Astrocyte (in vitro differentiated cells and primary cell): ENCODE data around the gene PGM5. TPM values are rescaled to one million over a fixed set of nuclear protein-coding genes. Genes with fewer than 3 reads are reported as not detected.

ENCODE experiments used
- DNase-seq: peaks from one replicate; pipeline ENCODE4 v3.0.0-alpha.2; 2010; ENCODE audit warnings: low read depth
- FAIRE-seq: peaks from 2 replicates; lab custom pipeline; 2011; peaks lifted over from hg19 to GRCh38; lab: Jason Lieb, UNC
- H2AFZ ChIP-seq: 2 replicates; pipeline ENCODE4 v1.6.0; 2012; ENCODE audit warnings: low read depth, low read length, inconsistent platforms
- H3K27ac ChIP-seq: 2 replicates; pipeline ENCODE4 v1.5.1; 2011; ENCODE audit warnings: low read depth, low read length, inconsistent platforms
- H3K27me3 ChIP-seq: 2 replicates; pipeline ENCODE4 v1.6.0; 2011; ENCODE audit warnings: low read length, inconsistent platforms; ENCODE audit not compliant: insufficient read depth
- H3K36me3 ChIP-seq: 2 replicates; pipeline ENCODE4 v1.5.1; 2011; ENCODE audit warnings: low read length, inconsistent platforms; ENCODE audit not compliant: insufficient read depth
- H3K4me1 ChIP-seq: 2 replicates; pipeline ENCODE4 v1.5.1; 2011; ENCODE audit warnings: low read length, inconsistent platforms; ENCODE audit not compliant: insufficient read depth
- H3K4me2 ChIP-seq: 2 replicates; pipeline ENCODE4 v1.6.0; 2012; ENCODE audit warnings: low read length, inconsistent platforms
- H3K4me3 ChIP-seq: 2 replicates; pipeline ENCODE4 v1.5.1; 2011; ENCODE audit warnings: low read depth, mild to moderate bottlenecking, low read length, inconsistent platforms; ENCODE audit not compliant: insufficient read depth
- H3K79me2 ChIP-seq: 2 replicates; pipeline ENCODE4 v1.6.0; 2012; ENCODE audit warnings: mild to moderate bottlenecking, low read length, inconsistent platforms; ENCODE audit not compliant: insufficient read depth
- H3K9ac ChIP-seq: 2 replicates; pipeline ENCODE4 v1.6.0; 2012; ENCODE audit warnings: mild to moderate bottlenecking, low read length, inconsistent platforms
- H3K9me3 ChIP-seq: 2 replicates; pipeline ENCODE4 v1.5.1; 2012; ENCODE audit warnings: low read depth, mild to moderate bottlenecking, low read length, inconsistent platforms; ENCODE audit not compliant: insufficient read depth
- H4K20me1 ChIP-seq: 2 replicates; pipeline ENCODE4 v1.6.0; 2012; ENCODE audit warnings: low read length, inconsistent platforms; ENCODE audit not compliant: insufficient read depth
- H3K27ac Mint-ChIP-seq: one replicate; pipeline ENCODE4 v1.8.0; 2021; ENCODE audit warnings: mild to moderate bottlenecking, mixed read lengths; ENCODE audit not compliant: unreplicated experiment
- H3K27me3 Mint-ChIP-seq: one replicate; pipeline ENCODE4 v1.8.0; 2021; ENCODE audit warnings: low read depth, mixed read lengths; ENCODE audit not compliant: unreplicated experiment
- H3K36me3 Mint-ChIP-seq: one replicate; pipeline ENCODE4 v1.8.0; 2021; ENCODE audit warnings: low read depth, mixed read lengths; ENCODE audit not compliant: unreplicated experiment
- H3K4me1 Mint-ChIP-seq: one replicate; pipeline ENCODE4 v1.8.0; 2021; ENCODE audit warnings: low read depth, mixed read lengths; ENCODE audit not compliant: unreplicated experiment
- H3K4me3 Mint-ChIP-seq: one replicate; pipeline ENCODE4 v1.8.0; 2021; ENCODE audit warnings: mild to moderate bottlenecking, moderate library complexity, mixed read lengths; ENCODE audit not compliant: unreplicated experiment
- H3K9me3 Mint-ChIP-seq: one replicate; pipeline ENCODE4 v1.8.0; 2021; ENCODE audit warnings: mild to moderate bottlenecking, mixed read lengths; ENCODE audit not compliant: unreplicated experiment
- EZH2 ChIP-seq: IDR thresholded peaks from 2 replicates; pipeline ENCODE4 v1.6.1; 2012; ENCODE audit warnings: mild to moderate bottlenecking, low read length, inconsistent platforms; ENCODE audit not compliant: insufficient read depth
- total RNA-seq: library from RNA; stranded (reverse); gene quantifications from 2 replicates; pipeline ENCODE4 v1.2.1, GENCODE V29; 2021
- TF ChIP-seq, protein P1 (sequence below): IDR thresholded peaks from 2 replicates; pipeline ENCODE4 v1.5.1; 2011; ENCODE audit warnings: low read depth, mild to moderate bottlenecking, inconsistent platforms, low read length, moderate library complexity; ENCODE audit not compliant: insufficient read depth

PGM5 gene
- total RNA-seq, 1 donor from 2014 or later, result 1.8 TPM

DNA sequence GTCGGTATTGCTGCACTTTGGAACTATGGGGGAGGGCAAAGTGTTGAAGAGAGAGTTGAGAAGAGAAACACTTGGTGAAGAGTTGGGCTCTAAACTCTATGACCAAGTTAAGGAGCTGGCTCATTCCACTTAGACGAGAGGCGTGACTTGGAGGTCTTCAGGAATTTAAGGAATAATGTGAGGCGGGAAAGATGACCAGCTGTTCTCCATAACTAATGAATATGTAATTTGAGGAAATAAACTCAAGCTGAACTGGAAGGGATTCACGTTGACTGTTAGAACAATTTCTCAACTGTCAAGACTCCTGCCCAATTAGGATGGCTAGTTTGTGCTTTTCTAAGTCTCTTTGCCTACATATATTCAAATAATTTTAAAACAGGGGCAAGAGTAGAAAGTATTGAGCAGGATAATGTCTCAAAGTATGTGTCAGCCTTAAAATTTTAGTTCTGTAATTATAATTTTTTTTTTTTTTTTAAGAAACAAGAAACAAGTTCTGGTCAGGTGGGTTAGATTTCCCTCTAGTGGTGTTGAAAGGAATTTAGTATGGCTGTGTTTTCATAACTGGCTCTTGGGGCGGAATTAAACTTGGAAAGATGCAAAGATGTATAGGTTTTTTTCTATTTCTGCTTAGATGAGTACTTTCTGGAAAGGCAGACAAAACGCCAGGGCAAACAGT lies 150.9 kb downstream of the PGM5 start:
- Histone ChIP-seq H3K79me2 (no peaks in the 10 kb centered on the region), H4K20me1 (no peaks in the 10 kb centered on the region), H2AFZ (no peak overlapping the region), H3K4me1 (no peaks in the 10 kb centered on the region), H3K27ac (no peak overlapping the region), H3K9me3 (no peaks in the 10 kb centered on the region), H3K4me2 (no peak overlapping the region), H3K27me3 (no peaks in the 10 kb centered on the region), H3K36me3 (no peaks in the 10 kb centered on the region), H3K9ac (no peak overlapping the region), H3K4me3 (no peak overlapping the region)
- Mint-ChIP-seq H3K9me3 (no peaks in the 10 kb centered on the region), H3K4me3 (no peak overlapping the region), H3K27ac (no peak overlapping the region), H3K27me3 (peaks cover 27% of the 10 kb centered on the region), H3K36me3 (no peaks in the 10 kb centered on the region), H3K4me1 (peaks cover 1% of the 10 kb centered on the region)
- DNase-seq (no peak), FAIRE-seq (no peak)
- TF ChIP-seq EZH2, result no peak
- TF ChIP-seq, protein P1, sequence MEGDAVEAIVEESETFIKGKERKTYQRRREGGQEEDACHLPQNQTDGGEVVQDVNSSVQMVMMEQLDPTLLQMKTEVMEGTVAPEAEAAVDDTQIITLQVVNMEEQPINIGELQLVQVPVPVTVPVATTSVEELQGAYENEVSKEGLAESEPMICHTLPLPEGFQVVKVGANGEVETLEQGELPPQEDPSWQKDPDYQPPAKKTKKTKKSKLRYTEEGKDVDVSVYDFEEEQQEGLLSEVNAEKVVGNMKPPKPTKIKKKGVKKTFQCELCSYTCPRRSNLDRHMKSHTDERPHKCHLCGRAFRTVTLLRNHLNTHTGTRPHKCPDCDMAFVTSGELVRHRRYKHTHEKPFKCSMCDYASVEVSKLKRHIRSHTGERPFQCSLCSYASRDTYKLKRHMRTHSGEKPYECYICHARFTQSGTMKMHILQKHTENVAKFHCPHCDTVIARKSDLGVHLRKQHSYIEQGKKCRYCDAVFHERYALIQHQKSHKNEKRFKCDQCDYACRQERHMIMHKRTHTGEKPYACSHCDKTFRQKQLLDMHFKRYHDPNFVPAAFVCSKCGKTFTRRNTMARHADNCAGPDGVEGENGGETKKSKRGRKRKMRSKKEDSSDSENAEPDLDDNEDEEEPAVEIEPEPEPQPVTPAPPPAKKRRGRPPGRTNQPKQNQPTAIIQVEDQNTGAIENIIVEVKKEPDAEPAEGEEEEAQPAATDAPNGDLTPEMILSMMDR, result peak; percentile 47

DNA sequence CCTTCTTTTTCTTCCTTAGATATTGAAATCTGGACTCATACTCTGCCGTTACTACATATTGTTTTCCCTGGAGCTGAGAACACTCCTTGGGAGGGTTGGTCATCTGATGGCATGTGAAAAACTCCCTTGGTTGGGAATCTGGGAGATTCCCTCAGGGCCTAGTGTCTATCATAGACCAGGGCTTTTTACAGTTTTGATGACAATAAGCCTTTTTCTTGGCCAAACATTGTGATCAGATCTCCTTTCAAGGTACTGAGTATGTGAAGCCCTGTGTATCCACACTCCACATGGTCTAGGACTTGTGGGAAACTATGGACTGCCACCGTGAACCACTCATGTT lies 151.4 kb downstream of the PGM5 start:
- H3K4me3 ChIP-seq, result no peak overlapping the region
- Mint-ChIP-seq H3K36me3 (no peaks in the 10 kb centered on the region), H3K9me3 (no peaks in the 10 kb centered on the region), H3K27me3 (peaks cover 31% of the 10 kb centered on the region), H3K4me3 (no peak overlapping the region), H3K4me1 (peaks cover 1% of the 10 kb centered on the region), H3K27ac (no peak overlapping the region)
- no peak for DNase-seq
- no peak overlapping the region for H3K4me2 ChIP-seq
- no peak for TF ChIP-seq EZH2
- TF ChIP-seq, protein P1, result no peak
- H3K9me3 ChIP-seq, result no peaks in the 10 kb centered on the region
- FAIRE-seq, result no peak
- no peaks in the 10 kb centered on the region for H3K4me1 ChIP-seq
- no peak overlapping the region for H3K27ac ChIP-seq
- no peaks in the 10 kb centered on the region for H4K20me1 ChIP-seq
- no peaks in the 10 kb centered on the region for H3K36me3 ChIP-seq
- H3K9ac ChIP-seq, result no peak overlapping the region
- H3K79me2 ChIP-seq, result no peaks in the 10 kb centered on the region
- H2AFZ ChIP-seq, result no peak overlapping the region
- H3K27me3 ChIP-seq, result no peaks in the 10 kb centered on the region

DNA sequence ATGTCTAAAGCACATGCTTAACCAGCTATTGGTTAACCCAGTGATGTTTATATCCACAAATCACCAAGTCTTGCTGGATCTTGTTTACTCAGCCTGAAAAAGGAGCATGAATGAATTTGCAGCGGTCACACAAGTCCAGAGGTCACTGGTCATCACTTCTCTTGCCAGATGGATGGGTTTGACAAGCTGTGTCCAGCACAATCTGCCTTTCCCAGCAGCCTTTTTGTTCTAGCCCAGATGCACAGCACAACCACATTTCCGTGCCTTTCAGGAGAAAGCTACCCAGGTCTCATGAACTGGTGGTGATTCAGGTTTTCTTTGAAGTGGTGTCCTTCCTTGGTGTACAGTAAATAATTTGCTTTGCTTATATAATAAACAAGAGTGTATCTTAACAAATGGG lies 152.1 kb downstream of the PGM5 start:
- DNase-seq (no peak), FAIRE-seq (no peak)
- H3K9me3 Mint-ChIP-seq, result no peaks in the 10 kb centered on the region
- Histone ChIP-seq H3K9ac (no peak overlapping the region), H3K4me1 (no peaks in the 10 kb centered on the region), H3K4me2 (no peak overlapping the region), H3K27ac (no peak overlapping the region), H2AFZ (no peak overlapping the region), H3K4me3 (no peak overlapping the region), H3K36me3 (no peaks in the 10 kb centered on the region), H3K79me2 (no peaks in the 10 kb centered on the region), H4K20me1 (no peaks in the 10 kb centered on the region), H3K27me3 (no peaks in the 10 kb centered on the region), H3K9me3 (no peaks in the 10 kb centered on the region)
- peaks cover 32% of the 10 kb centered on the region for H3K27me3 Mint-ChIP-seq
- H3K4me3 Mint-ChIP-seq, result no peak overlapping the region
- TF ChIP-seq, protein P1, result no peak
- no peak for TF ChIP-seq EZH2
- H3K27ac Mint-ChIP-seq, result no peak overlapping the region
- H3K4me1 Mint-ChIP-seq, result peaks cover 1% of the 10 kb centered on the region
- H3K36me3 Mint-ChIP-seq, result no peaks in the 10 kb centered on the region
